ENCODE results near the gene AHCYL1.
"Not testable (repeated sequence)": the region's sequence is repeated elsewhere in the genome, so short reads cannot be mapped to it uniquely, and the experiment has no call there.

AHCYL1 gene

DNA sequence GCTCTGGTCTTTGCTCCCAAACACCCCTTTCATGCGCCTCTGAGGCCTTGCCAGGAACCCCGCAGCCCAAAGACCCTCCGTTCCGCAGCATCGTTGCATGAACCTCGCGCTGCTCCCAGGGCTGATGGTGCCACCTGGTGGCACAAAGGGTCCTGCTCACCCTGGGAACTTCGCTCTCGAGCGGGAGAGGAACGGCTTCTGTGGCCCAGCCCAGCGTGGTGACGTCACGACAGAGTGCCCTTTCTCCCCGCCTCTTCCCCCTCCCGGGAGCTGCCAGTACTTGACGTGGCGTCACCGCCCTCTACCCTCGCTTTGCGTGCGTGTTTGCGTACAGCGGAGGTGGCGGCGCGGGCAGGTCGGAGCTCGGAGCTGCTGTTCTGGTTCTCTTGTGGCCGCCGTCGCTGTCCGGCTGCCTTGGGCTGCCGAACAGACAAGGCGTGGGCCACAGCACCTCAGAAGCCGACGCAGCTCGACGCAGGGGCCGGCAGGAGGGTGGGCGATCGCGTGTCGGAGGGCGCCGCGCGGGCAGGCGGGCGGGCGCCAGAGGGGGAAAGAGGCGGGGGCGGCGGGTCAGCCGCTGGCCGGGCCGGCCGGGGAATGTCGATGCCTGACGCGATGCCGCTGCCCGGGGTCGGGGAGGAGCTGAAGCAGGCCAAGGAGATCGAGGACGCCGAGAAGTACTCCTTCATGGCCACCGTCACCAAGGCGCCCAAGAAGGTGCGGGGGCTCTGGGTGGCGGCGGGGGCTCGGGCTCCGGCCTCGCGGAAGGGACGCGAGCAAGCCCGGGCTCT, at the start of gene AHCYL1:
Gene AHCYL1 (plus strand): TSS at position 310 of the 791 bp plus-strand sequence. CDS start 288 bp downstream, at position 598.
- DNase-seq, result peak; percentile 99

DNA sequence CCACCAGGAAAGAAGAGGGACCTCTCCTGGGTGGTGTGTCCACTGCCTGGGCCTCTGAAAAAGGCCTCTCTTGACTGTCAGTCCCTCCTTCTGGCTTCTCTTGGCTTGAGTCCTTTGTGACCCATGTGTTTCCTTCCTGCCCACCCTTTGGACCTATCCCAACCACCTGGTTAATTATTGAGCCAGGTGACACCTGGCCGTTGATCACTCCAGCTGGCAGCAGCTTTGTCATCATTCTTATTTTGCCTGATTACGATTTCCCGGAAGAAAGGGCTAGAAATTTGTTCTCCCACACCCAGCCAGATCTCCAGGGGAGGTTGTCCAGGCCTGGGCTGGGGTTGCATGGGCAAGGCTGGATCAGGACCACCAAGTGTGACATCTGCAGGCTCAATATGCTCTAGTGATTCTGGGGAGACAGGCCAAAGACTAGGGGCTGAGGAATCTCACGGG, 49.1 kb upstream of the AHCYL1 start:
- DNase-seq, result no peak

DNA sequence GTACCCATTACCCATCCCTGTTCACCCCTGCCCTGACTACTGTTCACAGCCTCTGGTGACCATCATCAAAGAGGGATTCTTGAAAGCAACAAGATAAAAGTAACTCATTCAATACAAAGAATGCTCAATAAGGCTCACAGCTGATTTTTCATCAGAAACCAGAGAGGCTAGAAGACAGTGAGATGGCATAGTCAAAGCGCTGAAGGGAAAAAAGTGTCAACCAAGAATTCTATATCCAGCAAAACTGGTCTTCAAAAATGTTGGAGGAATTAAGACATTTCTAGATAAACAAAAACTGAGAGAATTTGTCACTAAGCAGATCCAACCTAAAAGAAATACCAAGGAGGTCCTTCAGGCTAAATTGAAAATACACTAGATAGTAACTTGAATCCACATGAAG, 46.8 kb upstream of the AHCYL1 start:
- DNase-seq, result no peak

DNA sequence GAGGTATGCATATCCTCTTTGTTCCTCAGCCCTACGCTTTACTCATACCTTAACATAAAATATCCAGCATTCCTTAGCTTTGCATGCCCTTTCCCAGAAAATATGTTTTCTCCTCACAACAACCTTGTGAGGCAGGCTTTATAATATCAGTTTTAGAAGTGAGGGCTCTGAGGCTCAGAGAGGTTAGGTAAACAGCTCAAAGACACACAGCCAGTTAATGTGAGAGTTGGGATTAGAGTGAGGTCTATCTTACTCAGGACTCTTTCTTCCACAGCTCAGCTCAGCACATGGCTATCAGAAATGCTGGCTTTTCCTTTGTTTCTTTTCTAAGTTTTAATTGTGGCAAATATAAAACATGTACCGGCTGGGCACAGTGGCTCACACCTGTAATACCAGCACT, 46.0 kb upstream of the AHCYL1 start:
- no peak for DNase-seq

DNA sequence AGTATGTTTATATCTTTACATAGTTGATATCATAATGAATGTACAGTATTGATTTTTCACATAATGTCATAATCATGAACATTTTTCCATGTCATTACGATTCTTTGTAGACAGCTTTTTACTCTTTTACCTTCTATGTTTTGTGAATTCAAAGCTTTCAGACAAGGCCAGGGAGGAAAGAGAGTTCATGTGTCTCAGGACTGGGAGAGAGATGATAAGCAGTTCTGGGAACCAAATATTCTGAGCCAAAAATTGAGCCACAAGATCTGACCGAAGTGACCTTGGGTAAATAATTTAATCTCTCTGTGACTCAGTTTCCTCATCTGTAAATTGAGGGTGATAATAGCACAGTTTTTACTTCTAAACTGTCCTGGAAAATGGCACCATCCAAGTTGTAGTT, 42.1 kb upstream of the AHCYL1 start:
- no peak for DNase-seq

DNA sequence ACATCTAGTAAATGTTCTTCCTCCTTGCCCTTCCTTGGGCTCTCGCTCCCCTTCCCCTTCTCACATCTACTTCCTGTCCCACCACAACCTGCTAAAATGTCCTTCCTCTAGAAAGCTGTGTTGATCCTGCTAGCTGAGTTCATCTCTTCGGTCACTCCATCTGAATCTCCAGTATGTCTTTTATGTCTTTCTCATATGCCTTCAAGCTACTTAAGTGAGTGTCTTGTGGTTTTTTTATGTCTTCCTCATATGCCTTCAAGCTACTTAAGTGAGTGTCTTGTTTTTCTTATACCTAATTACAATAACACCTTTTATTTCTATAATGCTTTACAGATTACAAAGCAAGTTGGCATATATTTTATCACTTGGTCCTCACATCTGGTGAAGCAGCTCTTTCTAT, 40.0 kb upstream of the AHCYL1 start:
- DNase-seq, result no peak

DNA sequence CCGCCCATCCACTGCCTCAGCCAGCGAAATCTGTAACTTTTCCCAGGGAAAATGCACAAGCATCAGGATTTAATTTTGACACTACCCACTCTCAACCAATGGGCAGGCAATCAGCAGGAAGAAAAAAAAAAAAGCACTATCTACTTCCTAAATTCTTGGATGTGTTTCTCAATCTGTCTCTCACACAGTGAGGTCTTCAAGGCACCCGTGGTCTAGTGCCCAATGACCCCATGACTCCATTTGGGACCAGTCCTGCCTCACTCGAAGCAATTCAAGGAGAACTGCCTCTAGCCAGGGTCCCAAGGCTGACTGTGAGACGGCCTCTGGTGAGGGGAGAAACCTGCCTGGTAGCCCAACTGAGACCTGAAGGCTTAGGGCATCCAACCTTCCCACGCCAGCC, 38.1 kb upstream of the AHCYL1 start:
- DNase-seq, result no peak

DNA sequence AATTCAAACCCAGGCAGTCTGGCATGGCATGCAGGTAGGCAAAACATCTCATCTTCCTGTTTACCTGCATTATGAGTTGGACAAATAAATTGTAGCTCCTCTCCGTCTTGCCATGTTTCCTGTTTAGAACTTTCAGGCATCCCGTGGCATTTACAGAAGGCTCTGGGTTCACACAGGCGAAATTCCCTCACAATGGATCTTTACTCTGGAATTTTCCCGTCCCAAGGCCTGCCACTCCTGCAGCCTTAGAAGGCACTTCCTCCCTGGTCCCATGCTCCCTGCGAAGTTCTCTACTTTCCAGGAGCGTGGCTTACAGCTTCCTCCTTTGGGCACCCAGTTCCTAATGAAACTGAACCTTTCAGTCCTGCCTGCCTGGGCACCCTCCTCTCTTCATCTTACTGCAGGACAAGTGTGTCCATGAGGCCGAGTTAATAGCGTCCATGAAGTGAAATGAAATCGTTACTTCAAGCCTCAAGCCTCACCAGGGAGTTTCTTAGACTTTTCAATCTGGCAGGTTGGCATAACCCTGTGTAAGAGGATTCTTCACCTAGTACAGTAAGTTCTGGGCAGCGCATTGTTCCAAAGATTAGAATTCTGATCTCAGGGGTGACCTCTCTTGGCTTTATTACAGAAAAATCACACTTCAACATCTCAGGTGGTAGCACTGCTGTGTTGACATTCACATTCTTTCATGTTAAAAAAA, 36.8 kb upstream of the AHCYL1 start:
- no peak for DNase-seq

DNA sequence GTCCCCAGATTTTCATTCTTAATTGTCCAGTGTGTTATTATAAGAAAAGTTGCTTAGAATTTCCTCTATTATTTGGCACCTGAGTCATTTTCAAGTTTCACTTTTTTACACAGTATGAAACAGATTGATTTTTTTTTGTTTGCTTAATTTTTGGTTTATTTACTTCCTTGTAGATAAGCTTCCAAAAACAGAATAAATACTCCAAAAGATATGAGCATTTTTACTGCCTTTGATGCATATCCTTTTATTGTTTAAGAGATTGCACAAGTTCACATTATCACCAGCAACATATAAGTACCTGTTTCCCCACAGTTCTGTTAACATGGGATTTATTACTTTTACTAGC, 36.3 kb upstream of the AHCYL1 start:
- DNase-seq, result no peak

DNA sequence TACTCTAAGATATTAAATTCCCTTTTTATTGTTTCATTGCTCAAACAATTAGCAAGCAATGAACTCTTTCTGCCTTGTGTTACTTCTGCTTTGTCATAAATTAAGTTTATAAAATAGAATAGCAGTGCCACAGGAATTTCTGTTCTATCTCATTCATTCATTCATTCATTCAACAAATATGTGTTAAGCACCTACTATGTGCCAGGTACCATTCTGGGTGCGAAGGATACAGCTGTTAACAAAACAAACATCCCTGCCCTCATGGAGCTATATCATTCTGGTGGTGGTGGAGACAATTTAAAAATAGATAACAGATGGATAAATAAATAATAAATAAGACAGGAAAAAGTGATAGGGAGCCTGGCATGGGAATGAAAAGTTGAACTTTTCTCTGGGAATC, 34.5 kb upstream of the AHCYL1 start:
- no peak for DNase-seq

DNA sequence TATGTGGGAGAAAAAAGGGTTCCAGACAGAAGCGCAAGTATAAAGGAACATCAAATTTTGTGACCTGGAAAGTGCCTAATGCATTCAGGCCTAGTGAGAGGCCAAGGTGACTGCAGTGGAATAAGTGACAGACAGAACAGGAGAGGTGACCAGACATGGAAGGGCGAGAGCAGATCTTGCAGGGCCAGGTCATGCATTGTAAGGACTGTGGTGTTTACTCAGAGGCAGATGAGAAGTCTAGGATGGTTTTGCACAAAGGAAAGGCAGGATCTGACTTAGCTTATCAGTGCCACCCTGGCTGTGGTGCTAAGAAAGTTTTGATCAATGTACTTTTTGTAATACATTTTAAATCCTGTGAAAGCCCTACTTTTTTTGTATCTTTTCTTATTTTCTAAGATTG, 34.1 kb upstream of the AHCYL1 start:
- no peak for DNase-seq

DNA sequence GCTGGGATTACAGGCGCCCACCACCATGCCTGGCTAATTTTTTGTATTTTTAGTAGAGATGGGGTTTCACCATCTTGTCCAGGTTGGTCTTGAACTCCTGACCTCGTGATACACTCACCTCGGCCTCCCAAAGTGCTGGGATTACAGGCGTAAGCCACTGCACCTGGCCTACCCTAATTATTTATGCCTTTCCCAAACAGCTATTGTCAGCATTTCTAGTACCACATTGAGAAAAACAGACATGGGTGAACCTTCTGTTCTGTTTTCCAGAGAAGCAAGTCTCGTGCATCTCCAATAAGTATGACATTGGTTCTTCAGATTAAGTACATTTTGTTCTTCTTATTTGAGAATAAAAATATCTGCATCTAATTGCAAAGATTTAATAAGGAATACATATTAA, 33.1 kb upstream of the AHCYL1 start:
- DNase-seq, result not testable (repeated sequence)

DNA sequence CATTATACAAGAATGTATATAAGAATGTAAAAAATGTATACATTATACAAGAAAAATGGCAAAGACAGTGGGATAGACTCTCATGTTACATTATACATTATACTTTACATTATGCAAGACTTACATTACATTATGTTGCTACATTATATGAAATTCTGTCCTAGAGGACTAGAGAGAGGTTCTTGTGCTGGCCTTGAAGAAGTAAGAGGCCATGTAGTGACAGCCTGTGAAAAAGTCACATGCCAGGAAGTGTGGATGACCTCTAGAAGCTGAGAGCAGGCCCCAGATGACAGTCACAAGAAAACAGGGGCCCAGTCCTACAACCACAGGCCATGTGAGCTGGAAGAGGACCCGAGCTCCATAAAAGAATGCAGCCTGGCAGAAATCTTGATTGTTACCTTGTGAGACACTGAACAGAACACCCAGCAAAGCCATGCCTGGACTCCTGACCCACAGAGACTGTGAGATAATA, 30.5 kb upstream of the AHCYL1 start:
- no peak for DNase-seq

DNA sequence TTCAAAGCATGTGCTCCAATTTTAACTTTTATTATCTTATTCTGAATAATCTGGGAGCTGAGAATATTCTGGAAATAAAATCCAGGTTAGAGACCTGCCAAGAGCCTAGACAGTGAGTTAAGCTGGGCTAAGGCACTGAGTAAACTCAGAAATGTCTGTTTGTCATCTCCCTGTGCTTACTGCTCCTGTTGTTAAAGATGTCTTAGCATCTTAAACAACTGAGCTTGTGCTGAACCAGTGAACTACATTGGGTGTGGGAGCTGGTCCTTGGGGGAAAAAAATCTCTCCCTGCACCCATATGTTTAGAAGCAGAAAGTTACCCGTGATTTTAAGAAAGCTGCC, 25.0 kb upstream of the AHCYL1 start:
- DNase-seq, result no peak

DNA sequence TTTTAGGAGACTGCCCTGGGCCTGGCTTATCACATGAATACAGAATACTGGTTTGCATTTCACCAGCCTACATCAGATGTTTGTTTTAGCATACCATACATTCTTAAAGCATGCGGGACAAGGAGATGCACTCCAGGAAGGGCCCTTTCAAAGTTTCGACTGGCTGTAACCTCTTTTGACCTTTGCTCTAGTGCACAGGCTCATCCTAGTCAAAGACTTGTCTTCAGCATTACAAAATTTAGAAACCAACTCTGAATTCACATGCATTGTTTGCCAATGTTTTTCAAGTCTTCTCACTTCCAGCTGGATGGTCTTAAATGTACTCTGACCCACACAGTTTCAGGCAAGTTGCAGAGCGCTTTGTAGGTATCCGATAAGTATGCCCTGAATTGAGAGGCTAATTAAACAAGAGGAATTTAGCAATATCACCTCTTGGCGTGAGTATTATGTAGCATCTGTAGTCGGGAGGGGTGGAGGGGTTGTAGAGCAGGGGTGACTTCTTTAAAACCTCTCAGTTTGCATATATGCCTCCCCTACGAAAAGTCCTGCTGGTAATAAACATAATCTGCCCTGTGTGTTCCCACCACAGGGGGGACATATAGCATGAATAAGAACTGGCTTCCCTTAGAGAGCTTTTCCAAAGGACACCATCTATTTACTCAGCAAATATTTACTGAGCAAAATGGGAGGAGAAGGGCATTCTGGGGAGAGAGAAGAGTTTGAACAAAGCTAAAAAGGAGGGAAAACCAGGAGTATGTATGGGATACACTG, 24.4 kb upstream of the AHCYL1 start:
- no peak for DNase-seq

DNA sequence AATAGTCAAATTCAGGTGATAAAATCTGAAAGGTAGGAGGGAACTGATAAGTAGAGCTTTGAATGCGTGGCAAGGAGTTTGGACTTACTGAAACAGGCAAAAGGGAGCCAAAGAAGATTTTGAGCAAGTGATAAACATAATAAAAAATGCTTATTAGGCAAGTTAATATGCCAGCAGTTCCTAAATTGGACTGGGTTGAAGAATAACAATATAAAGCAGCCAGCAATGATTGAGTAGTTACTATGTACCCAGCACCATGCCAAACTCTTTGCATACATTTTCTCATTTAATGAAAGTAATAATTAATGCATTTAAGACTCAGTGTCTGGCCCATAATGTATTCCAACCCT, 23.8 kb upstream of the AHCYL1 start:
- DNase-seq, result no peak

DNA sequence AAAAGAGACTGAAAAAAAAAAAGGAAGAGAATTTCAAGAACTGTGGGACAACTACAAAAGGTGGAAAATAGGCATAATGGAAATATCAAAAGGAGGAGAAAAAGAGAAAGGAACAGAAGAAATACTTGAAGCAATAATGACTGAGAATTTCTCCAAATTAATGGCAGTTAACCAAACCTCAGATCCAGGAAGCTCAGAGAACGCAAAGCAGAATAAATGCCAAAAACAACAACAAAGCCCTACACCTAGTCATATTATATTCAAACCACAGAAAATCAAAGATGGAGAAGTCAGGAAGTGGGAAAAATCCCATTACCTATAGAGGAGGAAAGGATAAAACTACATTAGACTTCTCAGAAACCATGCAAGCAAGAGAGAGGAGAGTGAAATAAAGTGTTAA, 20.7 kb upstream of the AHCYL1 start:
- DNase-seq, result no peak

DNA sequence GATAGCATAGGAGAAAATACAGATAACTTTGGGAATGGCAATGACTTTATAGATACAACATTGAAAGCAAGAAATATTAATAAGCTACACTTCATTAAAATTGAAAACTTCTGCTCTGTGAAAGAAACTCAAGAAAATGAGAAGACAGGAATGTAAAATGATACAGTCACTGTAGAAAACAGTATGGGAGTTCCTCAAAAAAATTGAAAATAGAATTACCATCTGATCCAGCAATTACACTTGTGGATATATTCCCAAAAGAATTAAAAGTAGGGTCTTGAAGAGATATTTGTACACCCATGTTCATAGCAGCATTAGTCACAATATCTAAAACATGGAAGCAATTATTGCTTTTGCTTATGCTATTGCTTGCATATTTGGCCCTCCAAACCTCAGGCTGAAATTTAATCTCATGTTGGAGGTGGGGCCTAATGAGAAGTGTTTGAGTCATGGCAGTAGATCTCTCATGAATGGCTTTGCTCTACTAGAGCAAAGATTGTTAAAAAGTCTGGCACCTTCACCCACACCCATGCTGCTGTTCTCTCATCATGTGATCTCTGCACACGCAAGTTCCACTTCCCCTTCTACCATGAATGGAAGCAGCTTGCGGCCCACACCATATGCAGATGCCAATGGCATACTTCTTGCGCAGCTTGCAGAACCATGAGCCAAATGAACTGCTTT, 15.3 kb upstream of the AHCYL1 start:
- no peak for DNase-seq

DNA sequence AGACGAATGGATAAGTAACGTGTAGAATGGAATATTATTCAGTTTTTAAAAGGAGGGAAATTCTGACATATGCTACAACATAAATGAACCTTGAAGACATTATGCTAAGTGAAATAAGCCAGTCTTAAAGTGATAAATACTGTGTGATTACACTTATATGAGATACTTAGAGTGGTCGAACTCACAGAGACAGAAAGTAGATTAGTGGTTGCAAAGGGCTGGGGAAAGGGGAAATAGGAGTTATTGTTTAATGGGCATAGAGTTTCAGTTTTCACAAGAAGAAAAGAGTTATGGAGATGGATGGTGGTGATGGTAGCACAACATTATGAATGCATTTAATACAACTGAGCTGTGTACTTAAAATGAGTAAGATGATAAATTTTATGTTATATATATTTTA, 14.7 kb upstream of the AHCYL1 start:
- no peak for DNase-seq

DNA sequence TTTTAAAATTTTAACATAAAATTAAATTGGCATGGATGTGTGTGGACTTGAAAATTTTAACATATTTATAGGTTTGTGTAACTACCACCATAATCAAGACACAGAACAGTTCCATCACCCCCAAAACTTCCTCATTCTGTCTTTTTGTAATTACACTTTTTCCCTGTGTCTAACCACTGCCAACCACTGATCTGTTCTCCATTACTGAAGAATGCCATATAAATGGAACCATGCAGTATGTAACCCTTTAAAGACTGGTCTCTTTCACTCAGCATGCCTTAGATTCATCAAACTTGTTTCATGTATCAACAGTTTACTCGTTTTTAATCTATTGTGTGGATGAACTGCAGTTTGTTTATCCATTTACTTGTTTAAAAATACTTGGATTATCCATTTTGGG, 13.0 kb upstream of the AHCYL1 start:
- no peak for DNase-seq

DNA sequence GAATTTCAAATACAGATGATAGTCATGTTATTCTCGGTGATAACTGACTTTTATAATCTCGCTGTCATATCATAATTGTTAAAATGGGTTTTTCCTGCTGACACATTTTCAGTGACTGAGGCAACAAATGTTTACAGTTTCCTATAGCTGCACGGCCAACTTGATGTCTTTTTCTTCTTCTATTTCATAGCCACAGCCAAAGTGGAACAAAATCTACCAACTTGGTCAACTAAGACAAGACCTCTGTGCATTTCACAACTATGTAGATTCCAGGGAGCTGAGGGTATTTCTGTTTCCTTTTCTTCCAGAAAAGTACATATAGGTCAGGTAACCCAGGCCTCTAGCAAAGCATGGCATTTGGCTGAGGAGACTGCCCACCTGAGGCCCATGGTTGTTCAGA, 10.4 kb upstream of the AHCYL1 start:
- no peak for DNase-seq

DNA sequence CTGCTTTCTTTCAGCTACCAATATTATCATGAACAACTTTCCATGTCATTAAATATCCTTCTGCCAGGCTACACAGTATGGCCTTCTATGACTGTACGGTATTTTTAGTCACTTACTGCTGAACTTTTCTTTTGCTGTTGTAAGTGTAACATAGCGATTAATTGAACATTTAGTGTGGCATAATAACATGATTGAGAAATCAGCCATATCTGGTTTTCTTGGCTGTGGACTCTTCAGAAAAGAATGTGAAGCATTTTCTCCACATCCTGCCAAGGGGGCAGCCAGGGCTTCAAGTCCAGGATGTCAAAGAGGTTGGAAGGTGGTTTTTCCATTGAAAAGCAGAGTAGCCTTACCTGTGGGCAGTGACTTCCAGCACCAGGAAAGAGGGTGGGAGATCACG, 8.8 kb upstream of the AHCYL1 start:
- no peak for DNase-seq

DNA sequence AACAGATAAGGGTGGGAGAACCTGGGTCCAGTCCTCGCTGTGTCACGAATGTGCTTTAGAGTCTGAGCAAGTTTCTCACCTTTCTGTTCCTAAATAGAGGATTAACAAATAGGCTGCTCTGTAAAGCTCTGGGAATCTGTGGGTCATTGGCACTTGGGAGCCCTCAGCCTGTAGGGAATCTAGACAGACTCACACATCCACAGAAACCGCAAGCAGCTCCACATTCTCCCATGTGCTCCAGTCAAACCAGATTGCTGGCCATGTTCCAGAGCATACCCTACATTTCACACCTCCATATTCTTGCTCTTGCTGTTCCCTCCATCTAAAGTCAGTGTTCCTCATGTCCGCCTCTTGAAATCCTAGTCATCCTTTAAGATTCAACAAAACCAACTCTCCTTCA, 7.8 kb upstream of the AHCYL1 start:
- DNase-seq, result no peak

Data from activated CD8-positive, alpha-beta memory T cell treated with anti-CD3 and anti-CD28 coated beads, Interleukin-2, amount 50 U/mL, for 48 hours (primary cell).